DMS153 treated with DMSO at 0.1 percent for 48 hours (cell line): ENCODE measurements around the gene TMEM106C.

Experiments
- DNase-seq: peaks from one replicate; lab custom pipeline; 2025; ENCODE audit not compliant: unreplicated experiment; lab: John Stamatoyannopoulos, UW

TMEM106C gene

DNA sequence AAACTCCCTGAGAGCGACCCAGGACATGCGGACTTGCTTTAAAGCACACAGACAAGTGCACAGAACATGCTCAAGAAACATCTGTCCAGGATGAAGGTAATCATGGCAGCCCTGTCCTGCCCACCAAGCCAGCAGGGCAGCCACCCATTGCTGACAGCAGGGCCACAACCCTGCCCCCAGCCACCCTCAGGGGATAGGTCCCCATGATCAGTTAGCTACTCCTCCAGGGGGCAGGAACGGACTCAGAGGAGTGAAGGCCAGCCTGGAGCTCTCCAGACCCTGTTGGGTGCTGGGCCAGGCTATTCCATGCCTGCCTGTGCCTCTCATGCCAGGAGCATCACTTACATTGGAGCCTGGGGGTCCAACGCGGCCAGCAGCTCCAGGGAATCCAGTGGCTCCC lies 15.8 kb downstream of the TMEM106C start:
- DNase-seq, result no peak

DNA sequence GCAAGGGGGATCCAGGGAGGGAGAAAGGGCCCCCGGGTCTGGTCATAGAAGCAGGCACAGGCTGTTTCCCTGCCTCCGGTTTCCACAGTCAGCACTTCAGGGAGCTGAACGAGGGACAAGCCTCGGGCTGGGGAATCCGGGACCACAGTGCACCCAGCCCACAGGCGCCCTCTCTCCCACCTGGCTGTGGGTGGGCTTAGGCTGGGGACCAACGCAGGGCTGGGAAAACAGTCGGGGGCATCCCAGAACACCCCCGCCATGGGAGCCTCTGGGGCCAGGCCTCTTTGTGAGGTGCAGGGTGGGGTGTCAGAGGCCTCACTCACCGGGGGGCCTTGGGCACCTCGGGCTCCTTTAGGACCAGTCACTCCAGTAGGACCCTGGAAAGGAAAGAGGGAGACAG lies 16.3 kb downstream of the TMEM106C start:
- DNase-seq, result no peak

DNA sequence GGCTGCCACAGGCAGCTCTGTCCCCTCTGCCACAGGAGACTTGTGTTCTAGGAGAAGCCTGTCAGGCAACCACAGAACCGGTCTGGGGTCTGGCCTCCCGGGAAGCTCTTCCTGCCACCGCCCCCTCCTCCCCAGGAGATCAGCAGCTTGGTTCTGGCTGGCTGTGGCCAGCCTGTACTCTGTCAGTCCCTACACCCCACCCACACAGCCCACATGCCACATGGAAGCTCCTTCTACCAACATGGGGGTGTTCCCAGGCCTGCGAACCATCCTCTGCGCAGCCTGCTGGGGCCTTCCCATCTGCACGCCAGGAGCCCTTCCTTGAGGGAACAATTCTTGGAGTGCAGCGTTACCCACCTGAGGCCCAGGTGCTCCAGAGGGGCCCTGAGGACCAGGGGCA lies 16.8 kb downstream of the TMEM106C start:
- no peak for DNase-seq

DNA sequence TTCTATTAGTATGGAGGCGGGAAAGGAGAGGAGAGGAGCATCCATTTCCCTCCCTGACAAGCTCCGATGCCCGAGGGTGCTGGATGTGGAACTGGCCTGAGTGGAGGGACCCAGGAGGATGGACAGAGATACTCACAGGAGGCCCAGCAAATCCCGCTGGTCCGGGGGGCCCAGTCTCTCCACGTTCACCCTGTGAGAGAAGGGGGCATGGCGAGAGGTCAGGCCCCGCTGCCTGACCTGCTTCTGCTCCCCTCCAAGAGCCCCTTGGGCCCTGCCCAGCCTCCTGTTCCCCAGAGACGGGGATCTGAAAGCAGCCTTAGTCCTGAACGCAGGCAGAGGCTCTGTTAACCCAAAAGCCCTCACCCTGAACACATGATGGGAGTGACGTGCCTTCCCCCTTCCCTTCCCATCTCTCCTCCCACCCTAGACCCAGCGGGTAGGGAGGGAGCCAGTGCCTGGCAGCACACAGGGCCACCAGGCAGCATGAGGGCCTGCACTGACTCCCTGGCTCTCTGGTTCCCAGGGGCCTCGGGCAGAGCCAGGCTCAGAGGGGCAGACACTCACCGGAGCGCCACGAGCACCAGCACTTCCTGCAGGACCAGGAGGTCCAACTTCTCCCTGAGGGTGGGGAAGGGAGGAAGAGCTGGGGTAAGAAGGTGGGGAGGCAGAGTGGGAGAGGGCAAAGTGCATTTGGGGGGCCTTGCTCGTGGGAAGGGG lies 17.5 kb downstream of the TMEM106C start:
- DNase-seq, result no peak

DNA sequence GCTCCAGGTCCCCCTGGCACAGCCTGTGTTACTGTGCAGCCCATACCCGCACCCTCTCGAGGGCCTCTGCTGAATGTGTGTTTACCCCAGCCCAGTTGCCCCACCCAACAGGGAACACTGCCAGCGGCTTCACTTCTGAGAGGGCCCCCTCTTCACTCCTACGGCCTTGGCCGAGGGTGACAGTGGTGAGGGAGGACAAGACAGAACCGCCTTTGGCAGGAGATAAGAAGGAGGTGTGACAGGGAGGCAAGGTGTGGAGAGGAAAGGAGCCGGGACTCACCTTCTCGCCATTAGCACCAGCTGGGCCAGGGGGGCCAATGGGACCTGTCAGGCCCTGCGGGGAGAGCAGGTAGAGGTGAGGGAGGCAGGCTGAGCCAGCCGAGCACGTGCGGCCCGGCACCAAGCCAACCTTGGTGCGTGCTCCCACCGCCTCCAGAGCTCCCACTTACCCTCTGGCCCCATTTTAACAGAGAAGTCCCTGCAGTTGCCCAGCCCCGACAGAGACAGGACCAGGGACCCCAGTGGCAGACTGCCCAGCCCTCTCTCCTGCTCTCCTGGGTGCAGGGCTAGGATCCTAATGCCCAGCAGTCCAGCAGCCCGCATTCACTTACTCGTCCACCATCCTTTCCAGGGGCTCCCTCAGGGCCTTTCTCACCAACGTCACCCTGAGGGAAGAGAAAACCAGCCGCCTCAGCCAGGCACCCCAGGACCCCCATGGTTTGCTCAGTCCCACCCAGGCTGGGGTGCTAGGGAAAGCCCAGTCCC lies 18.3 kb downstream of the TMEM106C start:
- DNase-seq, result no peak

DNA sequence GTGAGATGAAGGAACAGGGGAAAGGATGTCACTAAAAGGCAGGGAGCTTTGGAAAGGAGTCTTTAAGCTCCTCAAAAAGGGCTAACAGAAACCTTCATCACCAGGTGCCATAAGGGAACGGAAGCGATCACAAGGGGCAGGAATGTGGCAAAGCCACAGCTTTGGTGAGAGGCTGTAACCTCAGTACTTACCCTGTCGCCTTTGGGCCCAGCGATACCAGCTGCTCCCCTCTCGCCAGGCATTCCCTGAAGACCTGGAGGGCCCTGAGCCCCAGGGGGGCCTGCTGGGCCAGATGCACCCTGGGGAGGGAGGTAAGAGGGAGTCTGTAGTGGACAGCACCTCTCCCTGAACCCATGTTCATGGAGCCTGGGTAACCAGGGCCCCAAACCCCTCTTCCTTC lies 18.9 kb downstream of the TMEM106C start:
- DNase-seq, result no peak

DNA sequence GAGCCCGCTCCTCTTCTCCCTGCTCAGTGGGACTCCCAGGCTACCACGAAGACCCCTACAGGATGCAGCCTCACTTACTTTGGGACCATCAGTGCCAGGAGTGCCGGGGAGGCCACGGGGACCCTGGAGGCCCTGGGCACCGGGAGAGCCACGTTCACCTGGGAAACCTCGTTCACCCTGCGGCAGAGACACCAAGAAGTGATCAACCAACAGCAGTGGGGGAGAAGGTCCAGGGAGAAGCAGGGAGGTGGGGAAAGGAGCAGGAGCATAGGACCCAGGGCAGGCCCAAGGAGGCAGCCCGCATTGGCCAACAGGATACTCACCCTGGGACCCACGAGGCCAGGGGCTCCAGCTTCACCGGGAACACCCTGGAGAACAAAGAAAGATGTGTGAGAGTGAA lies 19.4 kb downstream of the TMEM106C start:
- no peak for DNase-seq

DNA sequence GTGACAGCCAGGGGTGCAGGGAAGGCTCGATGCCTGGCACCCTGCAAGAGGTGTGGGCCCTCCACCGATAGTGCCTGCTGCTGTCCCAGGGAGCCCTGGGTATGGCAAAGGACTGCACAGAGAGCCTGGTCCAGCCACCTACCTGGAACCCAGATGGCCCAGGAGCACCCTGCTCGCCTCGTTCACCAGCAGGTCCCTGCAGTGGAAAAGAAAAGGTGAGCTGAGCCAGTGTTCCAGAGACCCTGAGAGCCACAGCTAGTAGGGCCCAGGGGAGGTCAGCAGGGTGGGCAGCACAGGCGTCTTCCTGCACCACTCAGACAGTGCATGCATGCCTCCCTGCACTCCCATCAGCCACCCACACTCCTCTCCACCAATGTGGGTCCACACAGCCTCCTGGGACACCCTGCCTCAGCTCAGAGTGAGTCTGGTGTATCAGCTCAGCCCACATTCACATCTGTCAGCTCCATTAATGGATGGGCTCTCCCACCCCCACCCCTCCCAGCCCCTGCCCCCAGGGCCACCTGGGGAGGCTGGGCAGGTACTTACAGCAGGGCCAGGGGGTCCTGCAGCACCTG lies 20.2 kb downstream of the TMEM106C start:
- DNase-seq, result no peak

DNA sequence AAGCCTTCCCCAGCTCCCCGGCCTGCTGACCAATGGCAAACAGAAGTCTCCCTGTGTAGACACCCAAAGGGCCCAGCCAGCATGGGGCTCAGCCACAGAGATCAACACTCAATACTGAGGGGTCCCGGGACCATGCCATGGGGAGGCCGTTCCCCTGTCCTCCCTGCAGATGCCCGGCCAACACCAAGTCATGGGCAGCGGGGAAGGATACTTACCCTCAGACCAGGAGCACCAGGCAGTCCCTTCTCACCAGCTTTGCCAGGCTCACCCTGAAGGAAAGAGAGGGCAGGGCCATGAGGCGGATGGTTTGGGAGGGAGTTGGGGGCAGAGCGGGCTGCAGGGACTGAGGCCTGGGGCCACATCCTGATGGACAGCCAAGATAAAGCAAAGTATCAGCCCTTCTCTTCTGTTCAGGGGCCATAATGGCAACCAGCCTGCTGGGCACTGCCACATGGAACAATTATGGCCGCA lies 21.0 kb downstream of the TMEM106C start:
- DNase-seq, result no peak

DNA sequence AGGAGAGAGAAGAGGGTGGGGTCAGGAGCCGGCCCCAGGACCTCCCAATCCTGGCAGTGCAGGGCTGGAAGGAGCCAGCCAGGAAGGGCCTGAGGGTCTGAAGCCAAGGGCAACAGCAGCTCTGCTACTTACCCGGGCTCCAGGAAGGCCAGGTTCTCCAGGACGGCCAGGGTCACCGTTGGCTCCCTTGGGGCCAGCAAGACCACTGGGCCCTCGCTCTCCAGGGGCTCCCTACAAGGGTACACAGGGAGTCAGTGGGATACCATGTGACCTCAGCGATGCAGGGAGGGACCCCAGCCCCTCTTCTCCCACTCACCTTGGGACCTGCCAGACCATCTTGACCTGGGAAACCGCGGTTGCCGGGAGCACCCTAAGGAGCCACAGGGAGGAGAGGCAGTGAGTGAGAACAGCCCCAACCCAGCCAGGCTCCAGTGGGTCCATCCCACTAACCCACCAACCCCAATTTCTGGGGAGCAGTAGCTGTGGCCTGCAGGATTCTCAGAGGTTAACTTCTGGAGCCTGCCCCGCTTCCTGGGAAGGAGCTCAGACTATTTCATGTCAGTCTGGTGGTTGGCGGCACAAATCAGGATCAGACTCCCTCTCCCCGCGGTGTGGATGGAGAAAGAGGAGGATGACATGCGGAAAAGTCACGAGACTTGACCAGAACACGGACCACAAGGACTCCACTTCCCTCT lies 22.3 kb downstream of the TMEM106C start:
- DNase-seq, result no peak

DNA sequence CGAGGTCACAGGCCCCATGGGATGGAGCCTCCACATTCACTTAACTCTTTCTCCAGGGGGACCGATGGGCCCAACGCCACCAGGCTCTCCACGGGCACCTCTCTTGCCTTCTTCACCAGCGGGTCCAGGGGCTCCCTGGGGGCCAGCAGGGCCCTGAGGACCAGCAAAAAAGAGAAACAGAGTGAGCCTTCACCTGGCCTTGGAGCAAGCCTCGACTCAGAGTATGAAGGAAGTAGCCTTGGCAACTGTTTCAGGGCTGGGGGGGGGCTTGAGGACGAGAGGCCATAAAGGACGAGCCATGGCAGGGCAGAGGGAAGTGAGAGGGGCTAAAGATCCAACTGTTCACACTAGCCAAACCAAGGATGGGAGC lies 22.9 kb downstream of the TMEM106C start:
- no peak for DNase-seq

DNA sequence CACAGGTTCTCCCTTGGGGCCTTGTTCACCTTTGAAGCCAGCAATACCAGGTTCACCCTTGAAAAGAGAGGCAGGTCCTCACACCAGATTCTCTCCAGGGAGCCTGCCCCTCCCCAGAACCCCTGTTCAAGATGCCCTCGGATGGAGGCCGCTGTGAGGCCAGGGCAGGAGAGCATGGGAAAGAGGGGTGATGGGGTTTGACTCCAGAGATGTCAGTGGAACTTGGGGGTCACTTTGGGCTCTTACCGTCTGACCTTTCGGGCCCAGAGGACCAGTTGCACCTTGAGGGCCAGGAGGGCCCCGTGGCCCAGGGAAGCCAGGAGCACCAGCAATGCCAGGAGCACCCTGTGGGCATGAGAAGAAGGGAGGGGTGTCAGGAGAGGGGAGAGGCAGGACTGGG lies 23.4 kb downstream of the TMEM106C start:
- DNase-seq, result no peak

DNA sequence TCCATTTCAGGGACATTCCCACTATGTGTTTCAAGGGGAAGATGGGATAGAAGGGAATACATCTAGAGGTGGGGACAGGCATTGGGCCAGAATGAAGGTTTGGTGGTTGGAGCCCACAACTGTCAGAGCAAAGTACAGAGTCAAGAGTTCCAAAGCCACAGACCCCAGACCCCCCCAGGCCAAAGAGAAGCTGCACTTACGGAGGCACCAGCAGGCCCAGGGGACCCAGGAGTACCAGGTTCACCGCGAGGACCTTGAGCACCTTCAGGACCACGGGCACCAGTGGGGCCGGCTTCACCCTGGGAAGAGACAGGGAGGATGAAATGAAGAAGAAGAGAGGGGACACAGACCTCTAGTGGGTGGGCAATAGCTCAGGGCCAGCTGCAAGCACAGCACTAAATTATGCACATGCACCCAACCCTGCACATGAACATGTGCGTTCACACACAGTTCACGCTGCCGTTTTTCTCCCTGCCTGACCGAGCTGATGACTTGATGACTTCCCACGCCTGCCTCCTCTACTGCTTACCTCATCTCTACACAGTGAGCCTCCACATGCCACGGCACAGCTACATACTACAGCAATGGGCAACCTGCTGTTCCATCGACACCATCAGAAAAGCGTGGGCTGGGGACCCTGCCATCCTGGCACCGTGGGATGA lies 24.1 kb downstream of the TMEM106C start:
- no peak for DNase-seq

DNA sequence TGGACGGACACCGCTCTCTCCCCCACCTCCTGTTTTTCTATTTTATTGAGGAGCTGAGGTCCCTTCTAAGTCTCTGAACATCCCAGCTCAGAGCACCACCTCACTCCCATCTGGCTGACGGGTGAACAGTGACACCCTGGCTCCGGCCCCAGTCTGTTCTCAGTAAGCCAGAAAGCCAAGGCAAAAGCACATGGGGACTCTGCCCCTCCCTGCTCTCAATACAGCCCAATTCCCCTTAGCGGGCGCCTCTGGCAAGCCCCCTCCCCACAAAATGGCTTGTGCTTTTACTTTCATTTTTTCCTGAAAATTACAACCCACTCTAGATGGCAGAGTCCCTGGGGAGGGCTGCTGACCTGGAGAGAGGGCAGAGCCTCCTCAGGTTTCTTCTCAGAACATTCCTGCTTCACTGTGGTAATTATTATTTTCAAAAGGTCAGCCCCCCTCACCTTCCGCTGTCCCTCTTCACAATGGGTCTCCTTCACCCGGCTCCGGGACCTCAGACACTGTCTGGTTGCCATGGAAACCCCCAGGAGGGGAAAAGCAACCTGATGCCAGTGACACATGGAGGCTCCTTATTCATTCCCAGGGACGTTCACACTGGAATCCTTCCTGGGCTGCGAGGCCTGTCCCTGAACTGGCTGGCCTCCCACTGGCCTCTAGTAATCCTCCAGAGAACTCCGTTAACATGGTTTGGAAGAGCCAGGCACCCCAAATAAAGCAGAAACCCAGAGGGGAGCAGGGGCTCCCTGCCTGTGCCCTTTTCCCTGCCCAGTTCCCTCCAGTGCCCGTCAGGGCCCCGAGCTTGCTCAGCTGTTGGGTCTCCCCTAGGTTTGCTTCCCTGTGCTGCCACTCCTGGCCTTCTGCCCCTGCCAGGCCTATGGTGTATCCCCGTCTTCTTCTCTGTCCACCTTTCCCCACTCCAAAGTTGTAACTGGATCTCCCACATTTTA lies 25.0 kb downstream of the TMEM106C start:
- DNase-seq, result no peak

DNA sequence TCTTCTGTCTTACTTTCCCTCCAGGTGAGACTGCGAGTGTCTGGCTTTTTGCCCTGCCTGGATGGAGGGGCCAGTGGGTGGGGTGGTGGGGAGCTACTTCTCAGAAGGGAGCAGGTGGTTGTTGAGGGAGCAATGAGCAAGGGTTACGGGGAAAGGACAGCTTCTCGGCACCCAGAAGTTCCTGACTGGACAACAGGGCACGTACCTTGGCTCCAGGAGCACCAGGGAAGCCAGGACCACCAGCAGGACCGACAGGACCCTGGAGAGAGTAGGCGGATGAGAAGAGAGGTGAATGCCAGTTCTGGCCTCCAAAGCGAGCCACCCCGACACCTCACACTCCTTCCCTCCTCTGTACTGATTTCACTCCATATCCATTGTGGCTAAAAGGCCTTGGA lies 25.6 kb downstream of the TMEM106C start:
- no peak for DNase-seq

DNA sequence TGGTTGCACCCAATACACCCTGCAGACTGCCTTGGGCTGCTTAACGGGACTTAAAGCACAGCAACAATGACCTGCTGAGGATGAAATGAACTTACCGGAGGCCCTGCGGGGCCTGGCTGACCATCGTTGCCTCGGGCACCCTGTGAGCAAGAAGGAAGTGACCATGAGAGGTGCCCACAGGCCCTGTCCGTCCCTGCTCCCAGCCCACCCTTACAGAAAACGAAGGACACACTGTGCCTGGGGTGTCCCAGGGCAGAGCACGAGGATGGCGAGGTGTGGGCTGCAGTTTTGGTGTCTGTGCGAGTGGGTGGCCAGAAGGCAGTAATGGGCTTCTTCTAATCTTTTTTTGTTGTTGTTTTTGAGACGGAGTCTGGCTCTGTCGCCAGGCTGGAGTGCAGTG lies 26.3 kb downstream of the TMEM106C start:
- no peak for DNase-seq

DNA sequence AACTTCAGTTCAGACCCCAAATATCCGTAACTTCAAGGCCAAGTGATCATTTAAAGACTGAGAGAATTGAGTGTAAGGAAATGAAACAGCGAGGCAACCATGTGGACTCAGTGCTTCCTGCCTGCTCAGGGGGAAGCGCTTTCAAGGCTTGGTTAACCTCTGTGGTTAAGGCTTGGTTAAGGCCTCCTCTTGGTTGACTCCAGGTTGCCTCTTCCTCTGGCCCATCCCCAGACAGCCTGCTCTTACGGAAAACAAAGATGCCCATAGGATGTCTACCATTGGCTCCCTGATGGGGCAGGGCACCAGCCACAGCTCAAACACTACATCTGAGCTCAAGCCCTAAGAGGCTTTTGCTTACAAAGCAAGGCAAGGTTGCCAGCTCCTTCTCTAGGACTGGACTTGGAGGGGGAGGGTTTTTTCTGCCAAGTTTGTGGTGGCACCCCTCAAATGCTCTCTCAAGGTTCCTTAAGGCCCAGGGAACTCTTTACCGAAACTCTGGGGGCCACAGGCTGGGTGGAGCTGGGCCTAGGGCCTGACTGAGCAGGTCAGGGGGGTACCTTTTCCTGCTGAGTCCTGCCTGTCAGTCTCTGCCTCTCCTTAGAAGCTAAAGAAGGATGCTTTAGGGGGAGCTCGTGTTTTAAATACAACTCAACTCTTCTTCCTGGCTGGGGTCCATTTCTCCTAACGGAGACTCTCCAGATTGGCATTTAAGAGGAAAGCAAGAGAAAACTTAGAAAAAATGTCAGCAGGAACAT lies 27.1 kb downstream of the TMEM106C start:
- DNase-seq, result no peak

DNA sequence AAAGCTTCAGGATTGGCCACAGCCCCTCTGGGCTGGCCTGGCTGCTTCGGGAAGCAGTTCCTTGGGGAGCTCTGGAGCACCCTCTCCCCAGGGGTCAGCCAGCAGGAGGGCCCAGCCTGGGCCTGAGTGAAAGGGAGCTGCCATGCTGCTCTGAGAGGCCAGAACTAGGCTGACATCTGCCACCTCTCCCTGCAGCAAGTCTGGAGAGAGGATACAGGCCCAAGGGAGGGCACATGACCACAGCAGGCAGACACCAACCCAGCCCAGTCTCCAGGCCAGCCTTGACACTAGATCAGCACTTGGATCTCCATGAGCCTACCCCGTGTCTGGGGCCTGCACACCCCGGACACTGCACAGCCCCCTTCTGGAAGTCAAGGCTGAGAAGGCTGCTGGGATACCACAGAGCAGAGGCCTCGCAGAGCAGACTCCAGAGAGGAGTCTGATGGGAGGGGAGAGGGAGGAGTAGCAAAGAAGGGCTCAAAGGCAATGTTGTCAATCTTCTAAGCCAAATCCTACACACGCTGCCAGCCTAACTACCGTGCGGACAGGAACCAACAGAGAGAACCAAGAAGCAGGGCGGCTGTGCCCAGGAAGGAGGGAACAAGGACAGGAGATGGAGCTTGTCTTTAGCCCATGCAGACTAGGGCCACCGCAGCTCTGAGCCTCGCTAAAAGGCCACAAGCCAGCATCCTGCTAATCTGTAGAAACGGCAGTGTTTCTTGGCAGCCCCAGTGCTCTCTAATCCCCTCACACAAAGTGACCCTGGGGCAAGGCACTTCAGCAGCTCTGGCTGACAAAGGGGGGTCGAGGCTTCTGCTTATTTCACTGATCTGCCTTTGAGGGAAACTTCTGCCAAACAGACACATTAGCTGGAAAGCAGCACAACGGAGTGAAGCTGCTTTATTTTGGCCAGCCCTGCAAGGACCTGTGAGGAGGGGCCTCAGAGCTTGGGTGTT lies 28.0 kb downstream of the TMEM106C start:
- no peak for DNase-seq
